Mucosa of descending colon (tissue), 3 donors: ENCODE data around the gene ARF1. TPM values are rescaled to one million over a fixed set of nuclear protein-coding genes. Genes with fewer than 3 reads are reported as not detected.

Experiments
- ATAC-seq: fragments of 200-7000 bp; cut with Tn5 transposase; one replicate; pipeline ENCODE4 v1.9.1; 2020; ENCODE audit warnings: mild to moderate bottlenecking, moderate library complexity
- DNase-seq, 3 donors: peaks; one replicate each; pipeline ENCODE4 v3.0.0-alpha.2; 2020
- H3K36me3 ChIP-seq: fragments of 200-600 bp; one replicate; pipeline ENCODE4 v1.8.0; 2021; ENCODE audit warnings: low read depth, mild to moderate bottlenecking
- H3K4me1 ChIP-seq: fragments of 200-600 bp; one replicate; pipeline ENCODE4 v1.8.0; 2021; ENCODE audit warnings: low read depth, mild to moderate bottlenecking
- H3K4me3 ChIP-seq: fragments of 200-600 bp; one replicate; pipeline ENCODE4 v1.8.0; 2021; ENCODE audit warnings: mild to moderate bottlenecking
- H3K9me3 ChIP-seq: fragments of 200-600 bp; one replicate; pipeline ENCODE4 v1.8.0; 2021; ENCODE audit warnings: mild to moderate bottlenecking
- CTCF ChIP-seq: fragments of 200-600 bp; IDR thresholded peaks from one replicate; pipeline ENCODE4 v1.8.0; 2022; ENCODE audit warnings: antibody characterized with exemption, mild to moderate bottlenecking
- intact Hi-C, 2 donors: fragments of 100-400 bp; cut with DNase I in 1 of 2; cut with micrococcal nuclease in 1 of 2; formaldehyde crosslinking; loops; one replicate each; pipeline versions ENCODE4 v1.11.0 to v1.11.1; 2022; cut with DNase I, micrococcal nuclease
- total RNA-seq, 3 donors: library from RNA; stranded (reverse); fragmentation: NEBNext Ultra II Directional in 2 of 3; extraction: Animal tissue kit (Norgen Biotek cat#: 25700) in 2 of 3; gene quantifications; one replicate each; pipeline versions ENCODE4 v1.2.1 to v1.2.4, GENCODE V29; 2021 to 2023
- donor health status: DM: no; HTN: no; CAD: no; lungs with moderate emphysema.
- donor health status: DM: no; HTN: no; CAD: no.
- donor health status: DM: no; HTN: yes; CAD: no.

The ARF1 gene
- total RNA-seq, 3 donors from 2014 or later, result 339 to 490 (median 479) TPM

- ATAC-seq (no peak), DNase-seq (peak in 1 of 3 donors; percentile 11)
- H3K9me3 ChIP-seq, result no peaks in the 10 kb centered on the region
- no peak overlapping the region for H3K4me3 ChIP-seq
- intact Hi-C loops, result no loop called here
- no peaks in the 10 kb centered on the region for H3K36me3 ChIP-seq
- no peaks in the 10 kb centered on the region for H3K4me1 ChIP-seq
- TF ChIP-seq CTCF, result no peak
Measured at GRCh38 chr1:228046421-228047182, 35.9 kb upstream of the ARF1 start.

GRCh38 chr1:228047183-228047466 lies 35.4 kb upstream of the ARF1 start:
- DNase-seq, result peak in 1 of 3 donors; percentile 12
- intact Hi-C loops, result no loop called here
- ATAC-seq, result no peak
- no peak for TF ChIP-seq CTCF
- Histone ChIP-seq H3K4me1 (no peaks in the 10 kb centered on the region), H3K36me3 (no peaks in the 10 kb centered on the region), H3K4me3 (no peak overlapping the region), H3K9me3 (no peaks in the 10 kb centered on the region)

- TF ChIP-seq CTCF, result no peak
- intact Hi-C loops, result no loop called here
- no peaks in the 10 kb centered on the region for H3K4me1 ChIP-seq
- H3K4me3 ChIP-seq, result no peak overlapping the region
- ATAC-seq, result no peak
- H3K9me3 ChIP-seq, result no peaks in the 10 kb centered on the region
- H3K36me3 ChIP-seq, result no peaks in the 10 kb centered on the region
- DNase-seq, result peak in 1 of 3 donors; percentile 5
Measured at GRCh38 chr1:228048120-228048519, 34.4 kb upstream of the ARF1 start.

- no peaks in the 10 kb centered on the region for H3K36me3 ChIP-seq
- H3K4me3 ChIP-seq, result no peak overlapping the region
- no peaks in the 10 kb centered on the region for H3K9me3 ChIP-seq
- ATAC-seq, result no peak
- no peaks in the 10 kb centered on the region for H3K4me1 ChIP-seq
- no peak for TF ChIP-seq CTCF
- intact Hi-C loops, result no loop called here
- peak in 1 of 3 donors; percentile 8 for DNase-seq
Measured at GRCh38 chr1:228048659-228049298, 33.7 kb upstream of the ARF1 start.

- H3K9me3 ChIP-seq, result no peaks in the 10 kb centered on the region
- intact Hi-C loops, result no loop called here
- H3K36me3 ChIP-seq, result no peaks in the 10 kb centered on the region
- ATAC-seq (no peak), DNase-seq (peak in 2 of 3 donors; percentile 16 to 33)
- TF ChIP-seq CTCF, result no peak
- no peaks in the 10 kb centered on the region for H3K4me1 ChIP-seq
- no peak overlapping the region for H3K4me3 ChIP-seq
Measured at GRCh38 chr1:228050571-228051231, 31.8 kb upstream of the ARF1 start.
